GM12878 (cell line): ENCODE measurements around the gene FHIP2A. TPM values are rescaled to one million over a fixed set of nuclear protein-coding genes. Genes with fewer than 3 reads are reported as not detected.

Source experiments
- ATAC-seq: fragments of 200-7000 bp; cut with Tn5 transposase; 3 replicates; pipeline ENCODE4 v1.9.1; 2020; ENCODE audit warnings: mild to moderate bottlenecking, moderate library complexity
- BruUV-seq: library from RNA; stranded (reverse); fragments of 400-500 nt; replicated peaks from 2 replicates; lab custom pipeline; 2021; lab: Mats Ljungman, UMichigan
- CTCF ChIA-PET: fragments of 300-600 bp; sonication (Branson Sonifier 250); formaldehyde crosslinking; extraction: SDS; loops from one replicate; lab custom pipeline; 2021; ENCODE audit warnings: inconsistent platforms; lab: Yijun Ruan, JAX
- POLR2A ChIA-PET: fragments of 350-600 bp; formaldehyde crosslinking; extraction: SDS; loops from one replicate; lab custom pipeline; 2021; ENCODE audit warnings: inconsistent platforms; lab: Charles Lee
- RAD21 ChIA-PET: fragments of 300-600 bp; sonication (Branson Sonifier 250); formaldehyde crosslinking; loops from one replicate; lab custom pipeline; 2023; ENCODE audit warnings: antibody characterized with exemption; ENCODE audit not compliant: unreplicated experiment; lab: Charles Lee
- SMC1A ChIA-PET: fragments of 300-600 bp; sonication (Branson Sonifier 250); formaldehyde crosslinking; loops from one replicate; lab custom pipeline; 2023; ENCODE audit not compliant: unreplicated experiment, uncharacterized antibody; lab: Charles Lee
- DNase-seq: peaks from one replicate; pipeline ENCODE4 v3.0.0-alpha.2; 2011; ENCODE audit warnings: low read depth, low spot score
- FAIRE-seq: peaks from 3 replicates; lab custom pipeline; 2011; peaks lifted over from hg19 to GRCh38; lab: Jason Lieb, UNC
- H2AFZ ChIP-seq: 2 replicates; pipeline ENCODE4 v1.6.0; 2011; ENCODE audit warnings: low read depth, low read length, control low read depth; ENCODE audit not compliant: control insufficient read depth
- H3K27ac ChIP-seq: 2 replicates; pipeline ENCODE4 v1.5.1; 2011; ENCODE audit warnings: control low read depth; ENCODE audit not compliant: control insufficient read depth, insufficient read depth
- H3K27me3 ChIP-seq, 2 experiments: replicated peaks in 1 of 2; 2 replicates each; pipeline versions ENCODE4 v1.6.0 to v1.6.1; 2011; ENCODE audit warnings: low read length in 1 of 2; ENCODE audit not compliant: control insufficient read depth in 2 of 2, insufficient read depth in 2 of 2
- H3K36me3 ChIP-seq, 2 experiments: 2 replicates each; pipeline ENCODE4 v1.5.1; 2011; ENCODE audit warnings: low read length in 1 of 2; ENCODE audit not compliant: control insufficient read depth in 2 of 2, insufficient read depth in 2 of 2
- H3K4me1 ChIP-seq: 2 replicates; pipeline ENCODE4 v1.6.1; 2011; ENCODE audit warnings: mild to moderate bottlenecking, low read length, moderate library complexity, mixed read lengths; ENCODE audit not compliant: control insufficient read depth, insufficient read depth
- H3K4me2 ChIP-seq: 2 replicates; pipeline ENCODE4 v1.6.0; 2011; ENCODE audit warnings: control low read depth; ENCODE audit not compliant: control insufficient read depth, insufficient read depth
- H3K4me3 ChIP-seq: fragments of 200-600 bp; sonication (generic); 2 replicates; pipeline ENCODE4 v1.5.1; 2016
- H3K79me2 ChIP-seq: 2 replicates; pipeline ENCODE4 v1.6.0; 2011; ENCODE audit warnings: low read length; ENCODE audit not compliant: control insufficient read depth, insufficient read depth
- H3K9ac ChIP-seq: 2 replicates; pipeline ENCODE4 v1.8.0; 2011; ENCODE audit warnings: low read length, control low read depth, mixed read lengths; ENCODE audit not compliant: control insufficient read depth, insufficient read depth
- H3K9me3 ChIP-seq: replicated peaks from 3 replicates; pipeline ENCODE4 v1.5.1; 2011; ENCODE audit warnings: mild to moderate bottlenecking, low read length; ENCODE audit not compliant: control insufficient read depth, insufficient read depth
- H4K20me1 ChIP-seq: 2 replicates; pipeline ENCODE4 v1.6.0; 2011; ENCODE audit not compliant: control insufficient read depth, insufficient read depth
- DPF2 ChIP-seq: fragments of 450-650 bp; IDR thresholded peaks from 2 replicates; pipeline ENCODE4 v1.6.1; 2017; ENCODE audit warnings: mild to moderate bottlenecking
- ETV6 ChIP-seq, 2 experiments: fragments of 450-650 bp in 1 of 2; IDR thresholded peaks in 1 of 2; conservative IDR thresholded peaks in 1 of 2; 2 replicates each; pipeline ENCODE4 v1.6.1; 2014; ENCODE audit warnings: antibody characterized with exemption in 1 of 2, borderline replicate concordance in 1 of 2, low read depth in 1 of 2, mild to moderate bottlenecking in 1 of 2, moderate library complexity in 1 of 2
- FOXM1 ChIP-seq: IDR thresholded peaks from 2 replicates; pipeline ENCODE4 v1.6.1; 2012; ENCODE audit warnings: low read depth, mild to moderate bottlenecking, inconsistent platforms, low read length, moderate library complexity
- JUND ChIP-seq: IDR thresholded peaks from 2 replicates; pipeline ENCODE4 v1.6.1; 2012; ENCODE audit warnings: low read depth, mild to moderate bottlenecking, low read length, improper control_type of control experiment, moderate library complexity
- KAT2A ChIP-seq: conservative IDR thresholded peaks from 2 replicates; pipeline ENCODE4 v1.6.1; 2011; ENCODE audit warnings: low read depth, low read length; ENCODE audit not compliant: control insufficient read depth
- KDM1A ChIP-seq: fragments of 200-600 bp; sonication (generic); IDR thresholded peaks from 2 replicates; pipeline ENCODE4 v1.6.1; 2016; ENCODE audit warnings: borderline replicate concordance
- LARP7 ChIP-seq: fragments of 450-650 bp; IDR thresholded peaks from 2 replicates; pipeline ENCODE4 v1.6.1; 2017; ENCODE audit warnings: mild to moderate bottlenecking
- NBN ChIP-seq: fragments of 450-650 bp; IDR thresholded peaks from 2 replicates; pipeline ENCODE4 v1.6.1; 2016
- SUZ12 ChIP-seq: fragments of 200-600 bp; sonication (generic); IDR thresholded peaks from one replicate; pipeline ENCODE4 v1.6.1; 2018; ENCODE audit warnings: antibody characterized with exemption, mild to moderate bottlenecking; ENCODE audit not compliant: unreplicated experiment
- ZNF592 ChIP-seq: fragments of 450-650 bp; IDR thresholded peaks from 2 replicates; pipeline ENCODE4 v1.6.1; 2017; ENCODE audit warnings: mild to moderate bottlenecking, moderate library complexity
- WGBS: methylation state at CpG from one replicate; pipeline ENCODE4 v1.1.6; 2016; ENCODE audit warnings: low lambda C conversion rate; ENCODE audit not compliant: insufficient replicate concordance, insufficient coverage; ENCODE audit errors: missing lambda C conversion rate; 5-methylcytosine and 5-hydroxymethylcytosine counted together
- in situ Hi-C: fragments of 300-500 bp; cut with MboI; formaldehyde crosslinking; loops from 9 replicates; pipeline ENCODE4 v1.14.3; 2018; ENCODE audit warnings: mixed read lengths
- intact Hi-C: fragments of 100-400 bp; cut with micrococcal nuclease; formaldehyde crosslinking; loops from one replicate; pipeline ENCODE4 v1.14.2; 2022; ENCODE audit not compliant: unreplicated experiment
- polyA plus RNA-seq, 11 experiments: library from polyadenylated mRNA; depleted of rRNA in 4 of 11; unstranded in 6 of 11; stranded (reverse) in 5 of 11; fragments of >200 nt; fragmentation: Nextera tagmentation in 4 of 11; fragmentation: Illumina TruSeq in 1 of 11; extraction: Ambion mirVana in 4 of 11; extraction: Trizol in 1 of 11; gene quantifications; 1 replicate in 1 of 11; 2 replicates in 10 of 11; pipeline versions ENCODE4 v1.2.1 to v1.2.3, GENCODE V29; 2011 to 2016; ENCODE audit warnings: inconsistent platforms in 2 of 11, missing spikeins in 2 of 11, low read depth in 1 of 11
- total RNA-seq, 4 experiments: library from RNA; depleted of rRNA in 3 of 4; stranded (reverse); fragments of >200 nt in 3 of 4; fragmentation: Illumina TruSeq in 1 of 4; extraction: Trizol in 1 of 4; gene quantifications; 2 replicates each; pipeline versions ENCODE4 v1.2.1 to v1.2.3, GENCODE V29; 2013 to 2021

The FHIP2A gene
- total and polyA plus RNA-seq, 10 of the 15 experiments (the other 5 are each of a cell fraction or from before 2014, with no cell fraction given): 6.8 to 30.4 (median 17.0) TPM

- CTCF ChIA-PET: no interaction called here
- Histone ChIP-seq H4K20me1 (no peaks in the 10 kb centered on the region), H3K4me1 (no peaks in the 10 kb centered on the region), H3K9me3 (no peaks in the 10 kb centered on the region), H2AFZ (no peak overlapping the region), H3K27ac (no peak overlapping the region), H3K79me2 (no peaks in the 10 kb centered on the region), H3K4me2 (no peak overlapping the region), H3K4me3 (no peak overlapping the region), H3K9ac (no peak overlapping the region), H3K36me3 (peaks cover 0 to 25% of the 10 kb centered on the region in 2 experiments; a peak in 3 of 4 replicates), H3K27me3 (no peaks in the 10 kb centered on the region)
- POLR2A ChIA-PET: no interaction called here
- WGBS: 97% methylated on average over 4 of the region's 4 CpGs
- ATAC-seq (no peak), FAIRE-seq (no peak), DNase-seq (no peak)
- in situ Hi-C loops: no loop called here
- intact Hi-C loops: no loop called here
- no peak for TF ChIP-seq KAT2A
- TF ChIP-seq JUND: no peak
- TF ChIP-seq KDM1A: no peak
- no peak for TF ChIP-seq DPF2
- TF ChIP-seq LARP7: no peak
- TF ChIP-seq ZNF592: no peak
- TF ChIP-seq SUZ12: no peak
- no peak for TF ChIP-seq FOXM1
- TF ChIP-seq ETV6 (conservative IDR thresholded peaks at IDR 0.05 in 1 of 2, IDR thresholded peaks at IDR 0.05 in 1 of 2; ENCODE audit: borderline replicate concordance in 1 of 2, low read depth in 1 of 2): no peak
- no peak for TF ChIP-seq NBN
- SMC1A ChIA-PET: no interaction called here
- BruUV-seq: no TSS peak
- RAD21 ChIA-PET: no interaction called here
Measured at GRCh38 chr10:114849674-114850073, 28.1 kb downstream of the FHIP2A start.
